H1 (cell line): ENCODE measurements around the gene FCF1. TPM values are rescaled to one million over a fixed set of nuclear protein-coding genes. Genes with fewer than 3 reads are reported as not detected.

ENCODE experiments used
- CTCF ChIA-PET: fragments of 300-600 bp; sonication (Branson Sonifier 250); formaldehyde crosslinking; loops from one replicate; lab custom pipeline; 2021; ENCODE audit not compliant: partially characterized antibody; lab: Charles Lee
- POLR2A ChIA-PET: fragments of 300-600 bp; sonication (Branson Sonifier 250); formaldehyde crosslinking; loops from one replicate; lab custom pipeline; 2021; ENCODE audit warnings: inconsistent platforms; ENCODE audit not compliant: partially characterized antibody; lab: Charles Lee
- DNase-seq, 2 experiments: peaks; one replicate each; pipeline versions ENCODE4 v3.0.0 to v3.0.0-alpha.2; 2010 to 2022; ENCODE audit warnings: low spot score in 2 of 2, low read depth in 1 of 2, mixed read lengths in 1 of 2
- FAIRE-seq: peaks from 2 replicates; lab custom pipeline; 2011; peaks lifted over from hg19 to GRCh38; lab: Jason Lieb, UNC
- H2AFZ ChIP-seq: 2 replicates; pipeline ENCODE4 v1.8.1; 2012; ENCODE audit warnings: low read length, inconsistent platforms
- H2AK5ac ChIP-seq: 2 replicates; pipeline ENCODE4 v1.6.1; 2013; ENCODE audit warnings: low read depth, low read length
- H2BK120ac ChIP-seq: replicated peaks from 2 replicates; pipeline ENCODE3; 2013; ENCODE audit warnings: low read depth, low read length, inconsistent platforms
- H2BK12ac ChIP-seq: 2 replicates; pipeline ENCODE4 v1.6.1; 2013; ENCODE audit warnings: low read depth, low read length
- H2BK15ac ChIP-seq: 2 replicates; pipeline ENCODE4 v1.6.1; 2013; ENCODE audit warnings: low read length
- H2BK20ac ChIP-seq: 2 replicates; pipeline ENCODE4 v1.6.1; 2013; ENCODE audit warnings: low read length
- H2BK5ac ChIP-seq: 2 replicates; pipeline ENCODE4 v1.6.1; 2013; ENCODE audit warnings: low read depth, low read length
- H3K14ac ChIP-seq: 2 replicates; pipeline ENCODE4 v1.6.1; 2013; ENCODE audit warnings: inconsistent platforms; ENCODE audit not compliant: insufficient read length
- H3K18ac ChIP-seq: 2 replicates; pipeline ENCODE4 v1.6.1; 2013; ENCODE audit warnings: low read length; ENCODE audit errors: extremely low read depth
- H3K23ac ChIP-seq: 2 replicates; pipeline ENCODE4 v1.6.1; 2013; ENCODE audit warnings: inconsistent platforms; ENCODE audit not compliant: insufficient read length
- H3K23me2 ChIP-seq: 2 replicates; pipeline ENCODE4 v1.6.1; 2013; ENCODE audit warnings: low read depth, low read length
- H3K27ac ChIP-seq: 2 replicates; pipeline ENCODE4 v1.6.1; 2011; ENCODE audit warnings: low read depth, low read length, inconsistent platforms
- H3K27me3 ChIP-seq, 4 experiments: replicated peaks in 1 of 4; 1 replicate in 1 of 4; 2 replicates in 3 of 4; pipeline versions ENCODE4 v1.6.1 to v1.8.1; 2011 to 2013; ENCODE audit warnings: low read length in 3 of 4, mild to moderate bottlenecking in 3 of 4, inconsistent platforms in 2 of 4, mixed read lengths in 2 of 4, moderate library complexity in 1 of 4; ENCODE audit not compliant: control insufficient read depth in 3 of 4, insufficient read depth in 3 of 4; ENCODE audit errors: extremely low read depth in 1 of 4
- H3K36me3 ChIP-seq, 4 experiments: 2 replicates each; pipeline versions ENCODE4 v1.6.1 to v1.8.1; 2011 to 2013; ENCODE audit warnings: mild to moderate bottlenecking in 4 of 4, low read length in 3 of 4, moderate library complexity in 2 of 4, control low read depth in 1 of 4, inconsistent platforms in 1 of 4; ENCODE audit not compliant: insufficient read depth in 4 of 4, control insufficient read depth in 2 of 4
- H3K4ac ChIP-seq: replicated peaks from 2 replicates; pipeline ENCODE3; 2013; ENCODE audit warnings: low read length, low read depth, mixed read lengths, inconsistent platforms; ENCODE audit not compliant: insufficient read length
- H3K4me1 ChIP-seq, 4 experiments: replicated peaks in 1 of 4; 1 replicate in 1 of 4; 2 replicates in 3 of 4; pipeline versions ENCODE4 v1.6.1 to v1.8.1; 2011 to 2013; ENCODE audit warnings: low read length in 3 of 4, inconsistent platforms in 2 of 4, mixed read lengths in 1 of 4; ENCODE audit not compliant: insufficient read depth in 4 of 4, control insufficient read depth in 3 of 4
- H3K4me2 ChIP-seq, 2 experiments: 2 replicates each; pipeline versions ENCODE4 v1.6.1 to v1.8.1; 2011 to 2013; ENCODE audit warnings: low read depth in 2 of 2, low read length in 2 of 2, control low read depth in 1 of 2, inconsistent platforms in 1 of 2, mild to moderate bottlenecking in 1 of 2; ENCODE audit not compliant: insufficient read depth in 1 of 2
- H3K4me3 ChIP-seq, 4 experiments: fragments of 200-600, 300-600 bp in 1 of 4; sonication (generic), shearing (Covaris generic), sonication (Bioruptor Twin) in 1 of 4; 2 replicates each; pipeline versions ENCODE4 v1.5.1 to v1.8.1; 2011 to 2016; ENCODE audit warnings: low read length in 4 of 4, low read depth in 3 of 4, control low read depth in 2 of 4, inconsistent platforms in 2 of 4, mild to moderate bottlenecking in 2 of 4, mixed read lengths in 1 of 4, moderate library complexity in 1 of 4; ENCODE audit not compliant: insufficient read depth in 2 of 4; ENCODE audit errors: extremely low read depth in 1 of 4
- H3K56ac ChIP-seq: replicated peaks from 2 replicates; pipeline ENCODE3; 2013; ENCODE audit warnings: low read depth, mild to moderate bottlenecking, mixed read lengths, low read length, inconsistent platforms; ENCODE audit not compliant: insufficient read length
- H3K79me1 ChIP-seq: 2 replicates; pipeline ENCODE4 v1.6.1; 2013; ENCODE audit warnings: low read depth, low read length, control low read depth
- H3K79me2 ChIP-seq, 2 experiments: 2 replicates each; pipeline versions ENCODE4 v1.6.1 to v1.8.1; 2012 to 2013; ENCODE audit warnings: low read length in 2 of 2, mild to moderate bottlenecking in 2 of 2, inconsistent platforms in 1 of 2; ENCODE audit not compliant: insufficient read depth in 2 of 2, control insufficient read depth in 1 of 2
- H3K9ac ChIP-seq, 4 experiments: replicated peaks in 1 of 4; 1 replicate in 1 of 4; 2 replicates in 3 of 4; pipeline versions ENCODE4 v1.6.1 to v1.8.1; 2011 to 2013; ENCODE audit warnings: low read depth in 3 of 4, low read length in 3 of 4, control low read depth in 2 of 4, mild to moderate bottlenecking in 2 of 4, moderate library complexity in 2 of 4, inconsistent platforms in 1 of 4; ENCODE audit errors: extremely low read depth in 1 of 4
- H3K9me3 ChIP-seq, 2 experiments: 2 replicates each; pipeline versions ENCODE4 v1.6.1 to v1.8.1; 2012 to 2013; ENCODE audit warnings: mild to moderate bottlenecking in 2 of 2, moderate library complexity in 2 of 2, control low read depth in 1 of 2, inconsistent platforms in 1 of 2, low read depth in 1 of 2, low read length in 1 of 2, mixed read lengths in 1 of 2; ENCODE audit not compliant: insufficient read depth in 2 of 2
- H4K20me1 ChIP-seq, 2 experiments: replicated peaks in 1 of 2; 2 replicates each; pipeline versions ENCODE3 to v1.8.1; 2011 to 2013; ENCODE audit warnings: inconsistent platforms in 2 of 2, low read length in 2 of 2, mild to moderate bottlenecking in 1 of 2; ENCODE audit not compliant: insufficient read depth in 2 of 2, control insufficient read depth in 1 of 2
- H4K5ac ChIP-seq: 2 replicates; pipeline ENCODE4 v1.6.1; 2013; ENCODE audit warnings: low read length, low read depth, mixed read lengths, inconsistent platforms; ENCODE audit not compliant: insufficient read length
- H4K8ac ChIP-seq: 2 replicates; pipeline ENCODE4 v1.8.0; 2013; ENCODE audit warnings: mild to moderate bottlenecking, moderate library complexity, low read length, inconsistent platforms; ENCODE audit not compliant: insufficient read depth; ENCODE audit errors: extremely low read depth
- H4K91ac ChIP-seq: replicated peaks from 2 replicates; pipeline ENCODE3; 2013; ENCODE audit warnings: low read length, mixed read lengths, inconsistent platforms; ENCODE audit not compliant: insufficient read length
- CBX8 ChIP-seq: fragments of 300-800, 300-1000 bp; sonication (generic); IDR thresholded peaks from 2 replicates; pipeline ENCODE4 v1.7.1; 2016; ENCODE audit warnings: low read depth, low read length, borderline replicate concordance
- CREB1 ChIP-seq: IDR thresholded peaks from 2 replicates; pipeline ENCODE4 v1.6.1; 2012; ENCODE audit warnings: inconsistent platforms
- RNF2 ChIP-seq: fragments of 200-900, 300-1000 bp; sonication (generic); IDR thresholded peaks from 2 replicates; pipeline ENCODE4 v1.7.1; 2016; ENCODE audit warnings: borderline replicate concordance, low read depth, mild to moderate bottlenecking, antibody characterized with exemption, low read length; ENCODE audit not compliant: poor library complexity, severe bottlenecking; ENCODE audit errors: missing control alignments
- TAF7 ChIP-seq: optimal IDR thresholded peaks from 2 replicates; pipeline ENCODE3; 2011; ENCODE audit warnings: low read depth, mild to moderate bottlenecking, inconsistent platforms, low read length, moderate library complexity, borderline replicate concordance
- WGBS, 2 experiments: shearing (Covaris generic) in 1 of 2; methylation state at CpG; one replicate each; pipeline versions ENCODE4 v1.1.6 to v1.1.7; 2013 to 2015; ENCODE audit warnings: low lambda C conversion rate in 2 of 2, mixed read lengths in 2 of 2, inconsistent platforms in 1 of 2, low coverage in 1 of 2, missing lambda C conversion rate in 1 of 2; ENCODE audit not compliant: insufficient replicate concordance in 2 of 2, insufficient coverage in 1 of 2, insufficient read length in 1 of 2; ENCODE audit errors: extremely low coverage in 1 of 2, missing lambda C conversion rate in 1 of 2; 5-methylcytosine and 5-hydroxymethylcytosine counted together
- polyA plus RNA-seq, 7 experiments: library from polyadenylated mRNA; depleted of rRNA in 3 of 7; stranded (reverse) in 5 of 7; unstranded in 2 of 7; fragments of >200 nt in 5 of 7; fragments of 200-250 nt in 2 of 7; gene quantifications; 1 replicate in 5 of 7; 2 replicates in 1 of 7; 4 replicates in 1 of 7; pipeline versions ENCODE4 v1.2.1 to v1.2.3, GENCODE V29; 2011 to 2013; ENCODE audit warnings: missing spikeins in 2 of 7, mixed read lengths in 2 of 7
- total RNA-seq: library from RNA; stranded (reverse); fragmentation: NEBNext Ultra II Directional; extraction: Animal tissue kit (Norgen Biotek cat#: 25700); gene quantifications from 2 replicates; pipeline ENCODE4 v1.2.1, GENCODE V29; 2021

FCF1 gene
- total and polyA plus RNA-seq, 2 of the 8 experiments (the other 6 are each of a cell fraction or from before 2014, with no cell fraction given) = 48.1 to 84.3 TPM

DNA sequence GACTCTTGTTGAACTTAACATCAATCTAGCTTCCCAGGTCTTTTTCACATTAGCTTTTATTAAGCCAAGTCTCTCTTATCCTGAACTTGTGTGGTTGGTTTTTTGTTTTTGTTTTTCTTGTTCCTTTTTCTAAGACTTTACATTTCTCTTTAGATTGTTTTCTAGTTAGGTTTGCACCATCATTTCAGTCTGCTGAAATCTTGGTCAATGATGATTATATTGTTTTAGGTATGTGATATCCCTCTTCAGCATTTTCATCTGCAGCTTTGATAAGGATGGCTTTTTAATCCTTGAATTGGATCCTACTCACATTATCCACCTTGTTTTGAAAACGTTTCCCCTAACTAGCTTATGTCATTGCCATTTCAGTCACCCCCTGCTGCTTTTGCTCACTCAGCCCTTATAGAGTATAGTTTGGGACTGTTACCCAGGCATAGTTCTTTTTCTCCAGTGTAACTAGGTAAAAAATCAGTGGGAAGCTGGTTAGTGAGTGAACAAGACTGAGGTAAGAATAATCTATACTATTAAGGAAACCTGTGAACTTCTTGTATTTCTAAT, 72.2 kb downstream of the FCF1 start:
- H4K91ac ChIP-seq = no peak overlapping the region
- no peak overlapping the region for H3K14ac ChIP-seq
- no peaks in the 10 kb centered on the region for H3K27me3 ChIP-seq
- no peak overlapping the region for H3K18ac ChIP-seq
- H2BK15ac ChIP-seq = no peak overlapping the region
- no peak overlapping the region for H3K27ac ChIP-seq
- H3K79me1 ChIP-seq = peaks cover 2% of the 10 kb centered on the region
- H2BK20ac ChIP-seq = no peak overlapping the region
- H3K4ac ChIP-seq = no peak overlapping the region
- FAIRE-seq (no peak), DNase-seq (no peak)
- H2BK120ac ChIP-seq = no peak overlapping the region
- no peak overlapping the region for H2AFZ ChIP-seq
- 64% methylated on average over 1 of the region's 1 CpG; no CpG with 5 or more reads in 1 of the 2 experiments for WGBS, 2 experiments
- H4K8ac ChIP-seq = no peak overlapping the region
- no peak overlapping the region for H3K23ac ChIP-seq
- TF ChIP-seq CBX8 (no peak), CREB1 (no peak), TAF7 (no peak), RNF2 (no peak)
- H3K36me3 ChIP-seq = peaks cover 13 to 65% (median 35%) of the 10 kb centered on the region in 4 experiments; a peak in 7 of 8 replicates
- H3K4me2 ChIP-seq = no peak overlapping the region
- H3K79me2 ChIP-seq = peaks cover 0 to 32% of the 10 kb centered on the region in 2 experiments; a peak in 2 of 4 replicates
- H3K23me2 ChIP-seq = no peaks in the 10 kb centered on the region
- peaks cover 0 to 7% of the 10 kb centered on the region in 2 experiments for H4K20me1 ChIP-seq
- H2AK5ac ChIP-seq = no peak overlapping the region
- CTCF ChIA-PET = interaction anchor here (0.6 to 1.7 kb wide), 7 partner anchors 9 to 51 kb away, joined by 3 to 7 read pairs (median 4); no protein-coding TSS in a partner anchor
- no peak overlapping the region for H2BK5ac ChIP-seq
- H3K4me1 ChIP-seq = no peaks in the 10 kb centered on the region
- no peak overlapping the region for H3K4me3 ChIP-seq
- no peak overlapping the region for H4K5ac ChIP-seq
- POLR2A ChIA-PET = interaction anchor here (1.2 to 1.9 kb wide), 2 partner anchors 9 to 22 kb away, joined by 3 to 6 read pairs; partner anchors contain the start of gene YLPM1
- no peak overlapping the region for H3K56ac ChIP-seq
- no peak overlapping the region for H3K9ac ChIP-seq
- H2BK12ac ChIP-seq = no peak overlapping the region
- no peaks in the 10 kb centered on the region; a peak in 1 of 4 replicates for H3K9me3 ChIP-seq
